Heart left ventricle (tissue), 13 donors: ENCODE results near the gene ARID5B.

Experiments
- POLR2A ChIP-seq, 2 donors: fragments of 450-650 bp; IDR thresholded peaks; one replicate each; pipeline ENCODE4 v1.6.1; 2017; ENCODE audit warnings: antibody characterized with exemption in 2 of 2, mild to moderate bottlenecking in 2 of 2, moderate library complexity in 2 of 2
- TF ChIP-seq, protein P1 (sequence below), 12 donors: fragments of 200-600 bp; sonication (generic) in 4 of 12; IDR thresholded peaks; one replicate each; pipeline versions ENCODE4 v1.5.0 to v1.8.0; 2018 to 2022; ENCODE audit warnings: antibody characterized with exemption in 12 of 12, mild to moderate bottlenecking in 5 of 12
- donor health status: ischemic (EF 13 %, LVEDD 7.1; RV severe dilation, severe dysfunction).
- donor health status: DM: no; HTN: yes; CAD: no.
- donor health status: DM: no; HTN: no; CAD: no.
- donor health status: ischemic (EF 25% LVEDD 6.9; RV normal size, moderate dysfunction).
- donor health status: ischemic (EF 25% LVEDD 5.7; RV mildly dilated, moderate dysfunction).
- donor health status: ischemic (EF 35%, LVEDD 5.7; RV mildly dilated, moderate dysfunction).
- donor health status: nonischemic (EF 11% LVEDD 7.7; RV severe dilation, severe dysfunction).
- donor health status: DM: yes; HTN: yes; CAD: no.
- donor health status: PGD.
- donor health status: ischemic (EF 29% LVEDD 5.4; RV normal size, mild dysfunction).
- donor health status: nonischemic (EF 23%, LVEDD 6.1; RV moderate dilation, normal function).

DNA sequence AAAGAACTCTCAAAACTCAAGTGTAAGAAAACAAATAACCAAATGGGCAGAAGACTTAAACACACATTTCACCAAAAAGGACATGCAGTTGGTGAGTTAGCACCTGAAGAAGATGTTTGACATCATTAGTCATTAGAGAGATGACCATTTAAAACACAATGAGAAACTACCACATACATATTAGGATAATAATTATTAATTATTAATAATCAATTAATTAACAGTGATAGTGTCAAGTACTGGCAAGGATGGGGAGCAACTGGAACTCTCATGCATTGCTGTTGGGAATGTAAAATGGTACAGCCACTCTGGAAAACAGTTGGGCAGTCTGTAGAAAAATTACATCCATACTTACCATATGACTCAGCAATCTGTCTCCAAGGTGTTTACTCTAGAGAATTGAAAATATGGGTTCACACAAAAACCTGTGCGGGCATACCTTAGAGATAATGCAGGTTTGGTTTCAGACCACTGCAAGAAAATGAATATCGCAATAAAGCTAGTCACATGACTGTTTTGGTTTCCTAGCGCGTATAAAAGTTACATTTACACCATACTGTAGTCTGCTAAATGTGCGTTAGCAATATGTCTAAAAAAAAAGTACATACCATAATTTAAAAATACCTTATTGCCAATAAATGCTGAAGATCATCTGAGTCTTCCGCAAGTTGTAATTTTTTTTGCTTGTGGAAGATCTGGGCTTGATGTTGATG, 30.3 kb downstream of the ARID5B start:
- TF ChIP-seq, protein P1, sequence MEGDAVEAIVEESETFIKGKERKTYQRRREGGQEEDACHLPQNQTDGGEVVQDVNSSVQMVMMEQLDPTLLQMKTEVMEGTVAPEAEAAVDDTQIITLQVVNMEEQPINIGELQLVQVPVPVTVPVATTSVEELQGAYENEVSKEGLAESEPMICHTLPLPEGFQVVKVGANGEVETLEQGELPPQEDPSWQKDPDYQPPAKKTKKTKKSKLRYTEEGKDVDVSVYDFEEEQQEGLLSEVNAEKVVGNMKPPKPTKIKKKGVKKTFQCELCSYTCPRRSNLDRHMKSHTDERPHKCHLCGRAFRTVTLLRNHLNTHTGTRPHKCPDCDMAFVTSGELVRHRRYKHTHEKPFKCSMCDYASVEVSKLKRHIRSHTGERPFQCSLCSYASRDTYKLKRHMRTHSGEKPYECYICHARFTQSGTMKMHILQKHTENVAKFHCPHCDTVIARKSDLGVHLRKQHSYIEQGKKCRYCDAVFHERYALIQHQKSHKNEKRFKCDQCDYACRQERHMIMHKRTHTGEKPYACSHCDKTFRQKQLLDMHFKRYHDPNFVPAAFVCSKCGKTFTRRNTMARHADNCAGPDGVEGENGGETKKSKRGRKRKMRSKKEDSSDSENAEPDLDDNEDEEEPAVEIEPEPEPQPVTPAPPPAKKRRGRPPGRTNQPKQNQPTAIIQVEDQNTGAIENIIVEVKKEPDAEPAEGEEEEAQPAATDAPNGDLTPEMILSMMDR (IDR thresholded peaks at IDR 0.05), result no peak
- no peak for TF ChIP-seq POLR2A (IDR thresholded peaks at IDR 0.05)
